CD4-positive, alpha-beta T cell treated with Interleukin-6 for 4 hours (primary cell): ENCODE measurements around the gene NSA2.

Source experiments
- DNase-seq: peaks from one replicate; pipeline ENCODE4 v3.0.0-alpha.2; 2020; ENCODE audit warnings: mixed read lengths

Gene NSA2

GRCh38 chr5:74822288-74822687 is 55.2 kb downstream of the NSA2 start:
- no peak for DNase-seq

GRCh38 chr5:74829413-74829812 is 62.4 kb downstream of the NSA2 start:
- DNase-seq: no peak
